ENCODE measurements around the gene HVCN1.

- TF ChIP-seq POLR2A (IDR thresholded peaks at IDR 0.05; ENCODE audit: low read depth, low read length) (no peak), POLR2AphosphoS5 (IDR thresholded peaks at IDR 0.05; ENCODE audit: low read depth, low read length) (no peak)
Observed at GRCh38 chr12:110696283-110696682, 7.4 kb upstream of the HVCN1 start.
